T-cell (primary cell): Measurements from ENCODE around the gene CPNE5. TPM values are rescaled to one million over a fixed set of nuclear protein-coding genes. Genes with fewer than 3 reads are reported as not detected.

ENCODE experiments used
- ATAC-seq, 4 experiments: fragments of 200-7000 bp in 3 of 4; fragments of 150-1000 bp in 1 of 4; cut with Tn5 transposase; replicated peaks in 1 of 4; 1 replicate in 3 of 4; 2 replicates in 1 of 4; pipeline ENCODE4 v1.10.0; 2021; ENCODE audit warnings: moderate library complexity in 3 of 4, mild to moderate bottlenecking in 2 of 4, moderate number of reproducible peaks in 1 of 4
- CTCF ChIA-PET, 2 donors: fragments of 300-600 bp; sonication (Branson Sonifier 250); formaldehyde crosslinking; loops; one replicate each; lab custom pipeline; 2022; ENCODE audit warnings: antibody characterized with exemption in 2 of 2; lab: Charles Lee
- POLR2A ChIA-PET, 2 donors: fragments of 300-600 bp; sonication (Branson Sonifier 250); formaldehyde crosslinking; loops; one replicate each; lab custom pipeline; 2022; ENCODE audit warnings: antibody characterized with exemption in 2 of 2; lab: Charles Lee
- DNase-seq, 35 experiments: peaks; one replicate each; pipeline versions ENCODE4 v3.0.0 to v3.0.0-alpha.2; 2013 to 2023
- H3K27ac ChIP-seq: one replicate; pipeline ENCODE4 v1.5.1; 2013; ENCODE audit warnings: low read length
- H3K27me3 ChIP-seq, 2 experiments: replicated peaks in 1 of 2; 1 replicate in 1 of 2; 2 replicates in 1 of 2; pipeline versions ENCODE4 v1.6.1 to v1.7.0; 2013; ENCODE audit warnings: low read length in 1 of 2, mixed read lengths in 1 of 2; ENCODE audit not compliant: control insufficient read depth in 2 of 2, insufficient read depth in 2 of 2; ENCODE audit errors: extremely low read depth in 1 of 2
- H3K36me3 ChIP-seq, 2 donors: 1 replicate in 1 of 2; 2 replicates in 1 of 2; pipeline versions ENCODE4 v1.6.1 to v1.7.0; 2013; ENCODE audit warnings: low read length in 1 of 2; ENCODE audit not compliant: control insufficient read depth in 2 of 2, insufficient read depth in 1 of 2; ENCODE audit errors: extremely low read depth in 1 of 2
- H3K4me1 ChIP-seq, 2 experiments: 1 replicate in 1 of 2; 2 replicates in 1 of 2; pipeline versions ENCODE4 v1.6.1 to v1.7.0; 2013; ENCODE audit warnings: low read length in 2 of 2, mixed read lengths in 1 of 2; ENCODE audit not compliant: insufficient read depth in 2 of 2, control insufficient read depth in 1 of 2; ENCODE audit errors: extremely low read depth in 1 of 2
- H3K4me3 ChIP-seq, 2 donors: 1 replicate in 1 of 2; 2 replicates in 1 of 2; pipeline versions ENCODE4 v1.5.1 to v1.7.0; 2013; ENCODE audit warnings: mild to moderate bottlenecking in 2 of 2, low read length in 1 of 2, moderate library complexity in 1 of 2; ENCODE audit not compliant: control insufficient read depth in 1 of 2; ENCODE audit errors: extremely low read depth in 1 of 2
- H3K9me3 ChIP-seq: 2 replicates; pipeline ENCODE4 v1.7.0; 2013
- H3K27ac Mint-ChIP-seq, 2 donors: one replicate each; pipeline ENCODE4 v1.8.0; 2020 to 2021; ENCODE audit warnings: mild to moderate bottlenecking in 2 of 2, mixed read lengths in 2 of 2
- H3K27me3 Mint-ChIP-seq, 2 donors: one replicate each; pipeline ENCODE4 v1.8.0; 2021 to 2022; ENCODE audit warnings: mixed read lengths in 2 of 2
- H3K36me3 Mint-ChIP-seq: one replicate; pipeline ENCODE4 v1.8.0; 2021; ENCODE audit warnings: mixed read lengths
- H3K4me1 Mint-ChIP-seq, 3 donors: one replicate each; pipeline ENCODE4 v1.8.0; 2020 to 2022; ENCODE audit warnings: mixed read lengths in 3 of 3, mild to moderate bottlenecking in 1 of 3
- H3K4me3 Mint-ChIP-seq, 3 donors: one replicate each; pipeline ENCODE4 v1.8.0; 2020 to 2022; ENCODE audit warnings: mild to moderate bottlenecking in 3 of 3, mixed read lengths in 3 of 3, moderate library complexity in 3 of 3
- H3K9me3 Mint-ChIP-seq, 3 donors: one replicate each; pipeline ENCODE4 v1.8.0; 2020 to 2022; ENCODE audit warnings: mixed read lengths in 3 of 3
- WGBS: methylation state at CpG from one replicate; pipeline ENCODE4 v1.1.5; 2013; ENCODE audit warnings: missing lambda C conversion rate; ENCODE audit not compliant: insufficient coverage; 5-methylcytosine and 5-hydroxymethylcytosine counted together
- total RNA-seq, 35 experiments: library from RNA in 6 of 35; stranded (reverse) in 6 of 35; fragments of 120-200 nt in 1 of 35; gene quantifications; one replicate each; pipeline versions ENCODE4 v1.2.1 to v1.2.4 and lab custom pipeline; 2013 to 2026

CPNE5 gene
- total RNA-seq, 5 donors from 2014 or later (not counting 1 experiment from before 2014, with no cell fraction given): 0.73 to 1.8 (median 1.1) TPM

- Mint-ChIP-seq H3K36me3 (no peaks in the 10 kb centered on the region), H3K4me1 (peaks cover 6 to 12% (median 8%) of the 10 kb centered on the region in 3 donors), H3K27ac (no peak overlapping the region), H3K9me3 (no peaks in the 10 kb centered on the region), H3K4me3 (no peak overlapping the region), H3K27me3 (peaks cover 3 to 4% of the 10 kb centered on the region in 2 donors)
- no peak for DNase-seq
- H3K4me1 ChIP-seq: peaks cover 0 to 14% of the 10 kb centered on the region in 2 experiments
- ChIA-PET POLR2A (no interaction called here), CTCF (no interaction called here)
- no peaks in the 10 kb centered on the region for H3K36me3 ChIP-seq
- 91% methylated on average over 12 of the region's 14 CpGs for WGBS
- no peak overlapping the region for H3K4me3 ChIP-seq
- H3K27me3 ChIP-seq: peaks cover 0 to 7% of the 10 kb centered on the region in 2 experiments
- H3K9me3 ChIP-seq: no peaks in the 10 kb centered on the region
- no peak for ATAC-seq
- no peak overlapping the region for H3K27ac ChIP-seq
These were observed 102.0 kb downstream of the CPNE5 start for GRCh38 chr6:36737043-36737785.

GRCh38 chr6:36735110-36736071, 103.9 kb downstream of the CPNE5 start:
- Histone ChIP-seq H3K36me3 (no peaks in the 10 kb centered on the region), H3K4me3 (no peak overlapping the region), H3K9me3 (no peaks in the 10 kb centered on the region), H3K4me1 (peaks cover 0 to 14% of the 10 kb centered on the region in 2 experiments), H3K27me3 (peaks cover 0 to 4% of the 10 kb centered on the region in 2 experiments), H3K27ac (no peak overlapping the region)
- Mint-ChIP-seq H3K4me3 (peak overlapping the region in 2 of 3 donors; percentile 45 to 64), H3K9me3 (no peaks in the 10 kb centered on the region), H3K36me3 (no peaks in the 10 kb centered on the region), H3K27ac (peak overlapping the region in 1 of 2 donors; percentile 71), H3K27me3 (peaks cover 3 to 4% of the 10 kb centered on the region in 2 donors), H3K4me1 (peaks cover 6 to 9% (median 8%) of the 10 kb centered on the region in 3 donors)
- ChIA-PET CTCF (interaction anchor here in 1 of 2 donors (0.7 kb wide), 2 partner anchors 20 to 303 kb away, joined by 3 read pairs; no protein-coding TSS in a partner anchor), POLR2A (interaction anchor here (0.6 to 0.8 kb wide), 2 partner anchors 179 to 196 kb away, joined by 3 to 4 read pairs; no protein-coding TSS in a partner anchor)
- WGBS: 48% methylated on average over 18 of the region's 24 CpGs
- ATAC-seq (peak; percentile 51 to 90 (median 62)), DNase-seq (peak in 19 of 35 experiments; percentile 7 to 63 (median 21))

GRCh38 chr6:36734486-36735060, 104.7 kb downstream of the CPNE5 start:
- WGBS: 79% methylated on average over 7 of the region's 7 CpGs
- POLR2A ChIA-PET: interaction anchor here (0.6 to 0.8 kb wide), 2 partner anchors 180 to 195 kb away, joined by 3 to 4 read pairs; no protein-coding TSS in a partner anchor
- ATAC-seq (no peak), DNase-seq (no peak)
- peaks cover 3 to 4% of the 10 kb centered on the region in 2 donors for H3K27me3 Mint-ChIP-seq
- CTCF ChIA-PET: interaction anchor here in 1 of 2 donors (0.7 to 1.0 kb wide), 3 partner anchors 21 to 302 kb away, joined by 3 read pairs; no protein-coding TSS in a partner anchor
- H3K27me3 ChIP-seq: peaks cover 0 to 4% of the 10 kb centered on the region in 2 experiments
- H3K27ac ChIP-seq: no peak overlapping the region
- H3K36me3 Mint-ChIP-seq: no peaks in the 10 kb centered on the region
- no peaks in the 10 kb centered on the region for H3K9me3 ChIP-seq
- H3K36me3 ChIP-seq: no peaks in the 10 kb centered on the region
- H3K4me3 ChIP-seq: no peak overlapping the region
- H3K4me1 Mint-ChIP-seq: peaks cover 6 to 8% (median 6%) of the 10 kb centered on the region in 3 donors
- H3K4me3 Mint-ChIP-seq: peak overlapping the region in 2 of 3 donors; percentile 45 to 64
- no peak overlapping the region for H3K27ac Mint-ChIP-seq
- H3K4me1 ChIP-seq: peaks cover 0 to 14% of the 10 kb centered on the region in 2 experiments
- H3K9me3 Mint-ChIP-seq: no peaks in the 10 kb centered on the region

GRCh38 chr6:36733300-36733699, 105.9 kb downstream of the CPNE5 start:
- Histone ChIP-seq H3K4me1 (peaks cover 0 to 16% of the 10 kb centered on the region in 2 experiments), H3K36me3 (no peaks in the 10 kb centered on the region), H3K27ac (no peak overlapping the region), H3K4me3 (no peak overlapping the region), H3K9me3 (no peaks in the 10 kb centered on the region), H3K27me3 (peaks cover 0 to 4% of the 10 kb centered on the region in 2 experiments)
- ATAC-seq (no peak), DNase-seq (no peak)
- ChIA-PET CTCF (no interaction called here), POLR2A (no interaction called here)
- Mint-ChIP-seq H3K4me3 (no peak overlapping the region), H3K27ac (no peak overlapping the region), H3K9me3 (no peaks in the 10 kb centered on the region), H3K36me3 (no peaks in the 10 kb centered on the region), H3K4me1 (peaks cover 6 to 12% (median 10%) of the 10 kb centered on the region in 3 donors), H3K27me3 (peaks cover 3 to 4% of the 10 kb centered on the region in 2 donors)
- WGBS: 100% methylated on average over 1 of the region's 5 CpGs

- Mint-ChIP-seq H3K36me3 (no peaks in the 10 kb centered on the region), H3K4me3 (no peak overlapping the region), H3K9me3 (no peaks in the 10 kb centered on the region), H3K27me3 (peaks cover 3 to 4% of the 10 kb centered on the region in 2 donors), H3K27ac (no peak overlapping the region), H3K4me1 (peaks cover 20 to 27% (median 25%) of the 10 kb centered on the region in 3 donors)
- Histone ChIP-seq H3K27me3 (peaks cover 0 to 4% of the 10 kb centered on the region in 2 experiments), H3K4me1 (peaks cover 0 to 22% of the 10 kb centered on the region in 2 experiments), H3K36me3 (no peaks in the 10 kb centered on the region), H3K27ac (no peak overlapping the region), H3K4me3 (no peak overlapping the region), H3K9me3 (no peaks in the 10 kb centered on the region)
- DNase-seq (no peak), ATAC-seq (no peak)
- 85% methylated on average over 5 of the region's 12 CpGs for WGBS
- POLR2A ChIA-PET: no interaction called here
- CTCF ChIA-PET: interaction anchor here (0.6 to 1.1 kb wide), 2 partner anchors 35 to 153 kb away, joined by 3 to 4 read pairs; no protein-coding TSS in a partner anchor
These were observed 107.5 kb downstream of the CPNE5 start for GRCh38 chr6:36731622-36732310.
